IPS-NIHi11 (cell line): ENCODE results near the gene FRMPD4.
A peak's percentile ranks its signal among the peaks of the same experiment; 100 is the strongest.
"Not testable (repeated sequence)": the region's sequence is repeated elsewhere in the genome, so short reads cannot be mapped to it uniquely, and the experiment has no call there.

ENCODE experiments used
- DNase-seq: peaks from one replicate; pipeline ENCODE4 v3.0.0; 2012; ENCODE audit warnings: mixed read lengths, low spot score

The FRMPD4 gene

GRCh38 chrX:12138361-12139313, at the start of gene FRMPD4:
TSS of gene FRMPD4 (plus strand) at chrX:12138473. CDS start at chrX:12138972, 499 bp downstream.
- peak; percentile 41 for DNase-seq

GRCh38 chrX:12089740-12090139, 48.5 kb upstream of the FRMPD4 start:
- no peak for DNase-seq

- DNase-seq: no peak
These were observed 25.0 kb upstream of the FRMPD4 start for GRCh38 chrX:12113321-12113720.

GRCh38 chrX:12115377-12115776, 22.9 kb upstream of the FRMPD4 start:
- DNase-seq: peak; percentile 30

GRCh38 chrX:12118134-12118533, 20.1 kb upstream of the FRMPD4 start:
- DNase-seq: no peak

- no peak for DNase-seq
These were observed 10.3 kb upstream of the FRMPD4 start for GRCh38 chrX:12128017-12128416.

GRCh38 chrX:12137951-12138360, 317 bp upstream of the FRMPD4 start:
- peak; percentile 7 for DNase-seq

GRCh38 chrX:12139934-12140611, 1.8 kb downstream of the FRMPD4 start:
- no peak for DNase-seq

- DNase-seq: no peak
These were observed 3.2 kb downstream of the FRMPD4 start for GRCh38 chrX:12141511-12141910.

- DNase-seq: no peak
These were observed 4.4 kb downstream of the FRMPD4 start for GRCh38 chrX:12142661-12143060.

GRCh38 chrX:12145402-12145801, 7.1 kb downstream of the FRMPD4 start:
- DNase-seq: no peak

- DNase-seq: no peak
These were observed 11.6 kb downstream of the FRMPD4 start for GRCh38 chrX:12149670-12150407.

- DNase-seq: no peak
These were observed 15.0 kb downstream of the FRMPD4 start for GRCh38 chrX:12153317-12153716.

- DNase-seq: no peak
These were observed 15.5 kb downstream of the FRMPD4 start for GRCh38 chrX:12153741-12154140.

- DNase-seq: no peak
These were observed 21.5 kb downstream of the FRMPD4 start for GRCh38 chrX:12159799-12160198.

- no peak for DNase-seq
These were observed 24.1 kb downstream of the FRMPD4 start for GRCh38 chrX:12162420-12162819.

GRCh38 chrX:12164180-12164579, 25.9 kb downstream of the FRMPD4 start:
- DNase-seq: not testable (repeated sequence)

- DNase-seq: no peak
These were observed 32.5 kb downstream of the FRMPD4 start for GRCh38 chrX:12170755-12171154.

GRCh38 chrX:12174358-12174757, 36.1 kb downstream of the FRMPD4 start:
- no peak for DNase-seq

- DNase-seq: no peak
These were observed 58.8 kb downstream of the FRMPD4 start for GRCh38 chrX:12197030-12197429.

GRCh38 chrX:12206413-12206812, 68.1 kb downstream of the FRMPD4 start:
- DNase-seq: no peak

GRCh38 chrX:12210196-12210815, 72.0 kb downstream of the FRMPD4 start:
- no peak for DNase-seq
